Central memory CD8-positive, alpha-beta T cell (primary cell): ENCODE results near the gene SCTR.
"Not testable (repeated sequence)": the region's sequence is repeated elsewhere in the genome, so short reads cannot be mapped to it uniquely, and the experiment has no call there.

ENCODE experiments used
- ATAC-seq: fragments of 150-1000 bp; cut with Tn5 transposase; replicated peaks from 2 replicates; pipeline ENCODE4 v1.10.0; 2022; ENCODE audit warnings: mild to moderate bottlenecking, moderate FRiP score, moderate number of reproducible peaks; ENCODE audit not compliant: poor library complexity, severe bottlenecking; ENCODE audit errors: extremely low read depth
- DNase-seq, 2 donors: peaks; one replicate each; pipeline ENCODE4 v3.0.0; 2021; ENCODE audit warnings: low spot score in 2 of 2
- H3K27ac Mint-ChIP-seq: one replicate; pipeline ENCODE4 v1.8.0; 2022; ENCODE audit warnings: low read depth, mild to moderate bottlenecking, moderate library complexity, mixed read lengths
- H3K27me3 Mint-ChIP-seq: one replicate; pipeline ENCODE4 v1.8.0; 2022; ENCODE audit warnings: mixed read lengths
- H3K36me3 Mint-ChIP-seq: one replicate; pipeline ENCODE4 v1.8.0; 2022; ENCODE audit warnings: mild to moderate bottlenecking, moderate library complexity, mixed read lengths; ENCODE audit not compliant: insufficient read depth
- H3K4me1 Mint-ChIP-seq: one replicate; pipeline ENCODE4 v1.8.0; 2022; ENCODE audit warnings: mixed read lengths
- H3K4me3 Mint-ChIP-seq: one replicate; pipeline ENCODE4 v1.8.0; 2022; ENCODE audit warnings: mild to moderate bottlenecking, moderate library complexity, mixed read lengths
- H3K9me3 Mint-ChIP-seq: one replicate; pipeline ENCODE4 v1.8.0; 2022; ENCODE audit warnings: mixed read lengths

The SCTR gene

DNA sequence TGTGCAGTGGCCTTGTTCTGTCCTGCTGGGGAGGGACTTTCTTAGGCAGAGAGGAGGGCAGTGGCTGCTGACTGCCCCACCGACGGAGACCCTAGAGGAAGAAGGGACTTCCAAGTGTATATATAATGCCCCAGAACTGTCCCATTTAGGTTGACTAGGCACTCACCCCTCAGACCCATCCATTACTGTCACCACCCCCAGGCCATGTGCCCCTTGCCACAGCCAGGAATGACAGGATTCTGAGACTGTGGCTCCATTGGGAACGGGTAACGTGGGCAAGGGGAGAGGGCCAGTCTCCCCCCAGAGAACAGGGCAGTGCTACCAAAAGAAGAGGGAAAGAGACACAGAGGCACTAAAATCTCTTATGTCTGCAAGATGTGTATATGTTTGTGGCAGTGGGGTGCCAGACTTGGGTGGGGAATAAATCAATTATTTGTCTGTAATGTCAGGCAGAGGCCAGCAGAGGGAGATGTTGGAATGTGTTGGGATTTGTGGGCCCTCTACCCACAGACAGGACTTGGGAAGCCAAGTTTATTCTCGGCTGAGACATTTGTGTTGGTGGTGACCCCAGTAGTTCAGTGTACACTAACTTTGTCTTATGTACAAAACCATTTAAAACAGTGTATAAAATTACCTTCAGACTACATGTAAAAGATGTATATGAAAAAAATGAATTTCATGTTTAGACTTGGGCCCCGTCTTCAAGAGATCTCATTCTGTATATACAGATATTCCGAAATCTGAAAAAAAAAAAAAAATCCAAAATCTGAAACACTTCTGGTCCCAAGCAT lies 116.7 kb downstream of the SCTR start:
- Mint-ChIP-seq H3K4me3 (no peak overlapping the region), H3K4me1 (no peaks in the 10 kb centered on the region), H3K27ac (no peak overlapping the region), H3K36me3 (no peaks in the 10 kb centered on the region), H3K27me3 (peaks cover 35% of the 10 kb centered on the region), H3K9me3 (no peaks in the 10 kb centered on the region)
- DNase-seq, result no peak
- no peak for ATAC-seq

DNA sequence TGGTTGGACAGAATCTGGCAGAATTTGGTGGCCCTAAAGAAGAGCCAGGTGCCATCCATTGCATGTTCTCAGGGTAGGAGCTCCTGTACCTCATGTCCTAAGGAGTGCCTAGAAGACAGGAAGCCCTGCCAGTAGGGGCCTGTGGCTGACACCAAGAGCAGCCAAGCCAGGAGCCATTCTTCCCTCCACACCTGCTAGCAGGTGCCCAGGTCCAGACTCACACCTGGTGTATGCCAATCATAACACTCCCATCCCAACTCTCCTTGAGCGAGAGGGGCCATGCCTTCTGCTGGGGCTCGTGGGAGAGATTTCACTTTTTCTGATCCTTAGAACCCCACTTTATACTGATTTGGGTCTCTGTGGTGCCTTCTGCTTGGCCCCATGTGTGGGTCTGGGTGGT lies 119.1 kb downstream of the SCTR start:
- no peak overlapping the region for H3K27ac Mint-ChIP-seq
- no peaks in the 10 kb centered on the region for H3K9me3 Mint-ChIP-seq
- no peaks in the 10 kb centered on the region for H3K36me3 Mint-ChIP-seq
- peaks cover 19% of the 10 kb centered on the region for H3K27me3 Mint-ChIP-seq
- ATAC-seq (no peak), DNase-seq (no peak)
- H3K4me3 Mint-ChIP-seq, result no peak overlapping the region
- no peaks in the 10 kb centered on the region for H3K4me1 Mint-ChIP-seq

DNA sequence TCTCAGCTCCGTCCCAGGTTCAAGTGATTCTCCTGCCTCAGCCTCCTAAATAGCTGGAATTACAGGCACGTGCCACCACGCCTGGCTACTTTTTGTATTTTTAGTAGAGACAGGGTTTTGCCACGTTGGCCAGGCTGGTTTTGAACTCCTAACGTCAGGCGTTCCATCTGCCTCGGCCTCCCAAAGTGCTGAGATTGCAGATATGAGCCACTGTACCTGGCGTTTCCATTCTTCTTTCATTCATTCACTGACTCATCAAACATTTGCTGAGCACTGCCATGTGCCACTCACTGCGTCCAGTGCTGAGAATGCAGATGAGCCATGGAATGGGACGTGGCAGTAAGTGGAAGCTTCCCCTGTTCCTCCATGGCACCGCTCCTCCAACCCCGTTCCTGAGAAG lies 120.7 kb downstream of the SCTR start:
- H3K27me3 Mint-ChIP-seq, result peaks cover 30% of the 10 kb centered on the region
- H3K4me1 Mint-ChIP-seq, H3K9me3 Mint-ChIP-seq, ATAC-seq, H3K4me3 Mint-ChIP-seq, H3K36me3 Mint-ChIP-seq, DNase-seq, H3K27ac Mint-ChIP-seq: not testable (repeated sequence)

DNA sequence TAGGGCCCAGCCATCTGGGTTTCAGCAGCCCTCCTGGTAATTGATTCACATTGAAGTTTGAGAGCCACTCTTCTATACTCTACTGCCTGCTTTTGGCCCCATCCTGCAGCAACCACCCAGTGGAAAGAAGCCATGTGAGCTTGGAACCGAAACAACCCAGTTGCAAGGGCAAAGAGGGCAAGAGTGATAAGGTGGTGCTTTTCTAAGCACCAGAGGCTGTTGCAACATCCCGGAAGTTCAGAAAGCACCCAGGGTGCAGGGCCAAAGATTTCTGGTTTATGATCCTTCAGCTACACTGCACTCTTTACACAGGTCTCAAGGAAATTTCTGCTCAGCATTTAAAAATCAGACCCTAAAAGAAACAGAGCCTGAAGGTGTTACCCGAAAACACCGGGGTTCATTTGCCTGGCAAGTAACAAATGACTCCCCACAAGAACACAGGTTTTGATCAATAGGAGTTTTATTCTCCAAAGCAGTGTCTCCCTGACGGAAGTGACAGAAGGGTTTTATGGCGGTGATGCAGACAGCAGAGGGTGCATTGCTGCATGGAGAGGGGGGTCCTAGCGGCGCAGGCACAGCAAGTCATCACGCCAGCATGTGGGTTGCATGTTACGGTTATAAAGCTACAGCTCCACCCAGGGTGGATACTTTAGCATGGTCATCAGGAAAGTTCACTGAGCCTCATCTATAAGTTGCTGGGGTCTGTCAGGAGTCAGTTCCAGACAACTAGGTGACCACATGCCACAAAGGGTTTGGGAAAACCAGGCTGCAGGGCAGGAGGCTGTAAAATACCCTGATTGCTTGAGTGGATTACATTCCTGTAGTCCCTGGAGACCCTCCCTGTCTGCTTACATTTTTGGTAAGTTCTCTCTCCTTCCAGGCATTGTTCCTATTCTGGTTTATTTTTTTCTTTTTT lies 121.4 kb downstream of the SCTR start:
- no peak overlapping the region for H3K4me3 Mint-ChIP-seq
- H3K27ac Mint-ChIP-seq, result no peak overlapping the region
- no peaks in the 10 kb centered on the region for H3K9me3 Mint-ChIP-seq
- H3K4me1 Mint-ChIP-seq, result peaks cover 5% of the 10 kb centered on the region
- DNase-seq, result no peak
- ATAC-seq, result no peak
- H3K36me3 Mint-ChIP-seq, result no peaks in the 10 kb centered on the region
- H3K27me3 Mint-ChIP-seq, result peaks cover 37% of the 10 kb centered on the region

DNA sequence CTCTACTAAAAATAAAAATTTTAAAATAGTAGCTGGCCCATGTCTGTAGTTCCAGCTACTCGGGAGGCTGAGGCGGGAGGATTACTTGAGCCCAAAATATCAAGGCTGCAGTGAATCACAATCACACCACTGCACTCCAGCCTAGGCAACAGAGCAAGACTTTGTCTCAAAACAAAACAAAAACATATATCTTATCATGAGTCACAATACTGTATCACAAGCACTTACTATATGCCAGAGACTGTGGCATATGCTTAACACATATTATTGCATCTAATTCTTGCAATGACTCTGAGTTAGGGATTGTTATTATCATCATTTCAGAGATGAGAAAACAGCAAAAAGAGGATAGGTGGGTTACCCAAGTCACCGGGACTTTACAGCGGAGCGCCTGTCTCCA lies 122.2 kb downstream of the SCTR start:
- no peak overlapping the region for H3K27ac Mint-ChIP-seq
- no peak for ATAC-seq
- H3K4me3 Mint-ChIP-seq, result no peak overlapping the region
- no peak for DNase-seq
- no peaks in the 10 kb centered on the region for H3K9me3 Mint-ChIP-seq
- no peaks in the 10 kb centered on the region for H3K36me3 Mint-ChIP-seq
- peaks cover 5% of the 10 kb centered on the region for H3K4me1 Mint-ChIP-seq
- H3K27me3 Mint-ChIP-seq, result peaks cover 32% of the 10 kb centered on the region

DNA sequence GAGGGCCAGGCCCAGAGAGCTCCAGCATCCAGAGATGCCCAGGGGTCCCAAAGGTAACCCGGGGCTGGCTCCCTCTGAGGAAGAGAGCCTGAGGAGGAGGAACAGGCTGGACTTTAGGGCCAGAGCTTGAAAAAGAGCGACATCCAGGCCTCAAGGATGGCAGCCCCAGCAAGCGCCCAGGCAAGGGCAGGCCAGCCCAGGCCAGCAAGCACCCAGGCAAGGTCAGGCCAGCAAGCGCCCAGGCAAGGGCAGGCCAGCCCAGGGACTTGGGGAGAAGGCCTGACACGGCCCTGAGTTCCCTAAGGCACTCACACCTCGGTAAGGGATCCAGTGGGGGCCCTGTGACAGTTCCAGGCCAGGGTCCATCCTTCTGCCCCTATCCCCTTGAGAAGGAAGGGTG lies 127.1 kb downstream of the SCTR start:
- H3K4me1 Mint-ChIP-seq, result peaks cover 5% of the 10 kb centered on the region
- no peaks in the 10 kb centered on the region for H3K9me3 Mint-ChIP-seq
- no peak overlapping the region for H3K27ac Mint-ChIP-seq
- peaks cover 2% of the 10 kb centered on the region for H3K36me3 Mint-ChIP-seq
- DNase-seq, result no peak
- no peak overlapping the region for H3K4me3 Mint-ChIP-seq
- no peak for ATAC-seq
- peaks cover 22% of the 10 kb centered on the region for H3K27me3 Mint-ChIP-seq

DNA sequence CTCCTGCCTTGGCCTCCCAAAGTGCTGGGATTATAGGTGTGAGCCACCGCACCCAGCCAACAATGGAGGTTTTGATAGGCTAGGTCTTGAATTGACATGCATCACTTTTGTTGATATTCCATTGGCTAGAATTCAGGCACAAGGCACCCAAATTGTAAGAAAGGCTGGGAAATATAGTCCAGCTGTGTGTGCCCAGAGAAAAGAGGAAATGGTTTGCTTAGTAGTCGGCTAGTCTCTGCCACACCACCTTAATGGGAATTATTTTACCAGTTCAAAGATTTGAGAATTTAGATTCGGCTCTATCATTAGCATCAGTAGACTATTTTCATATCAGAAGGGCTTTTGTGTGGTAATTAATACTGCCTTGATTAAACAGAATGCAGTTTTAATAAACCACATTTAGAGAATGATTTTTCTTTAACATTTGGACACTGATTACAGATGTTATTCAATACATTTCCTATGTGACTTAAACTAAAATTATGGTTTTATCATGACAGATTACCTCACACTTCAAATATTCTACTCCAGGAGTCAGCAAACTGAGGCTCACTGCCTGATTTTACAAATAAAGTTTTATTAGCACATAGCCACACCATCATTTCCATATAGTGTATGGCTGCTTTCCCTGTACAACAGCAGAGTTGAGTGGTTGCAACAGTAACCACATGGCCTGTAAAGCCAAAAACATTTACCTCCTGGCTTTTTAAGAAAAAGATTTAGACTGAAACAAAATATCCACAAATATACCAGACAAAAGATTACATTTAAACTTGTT lies 130.1 kb downstream of the SCTR start:
- DNase-seq (no peak), ATAC-seq (no peak)
- peaks cover 21% of the 10 kb centered on the region for H3K27me3 Mint-ChIP-seq
- H3K4me3 Mint-ChIP-seq, result no peak overlapping the region
- peaks cover 4% of the 10 kb centered on the region for H3K36me3 Mint-ChIP-seq
- no peak overlapping the region for H3K27ac Mint-ChIP-seq
- H3K9me3 Mint-ChIP-seq, result no peaks in the 10 kb centered on the region
- peaks cover 5% of the 10 kb centered on the region for H3K4me1 Mint-ChIP-seq
